HEK293T (cell line): ENCODE data around the gene MAK.

Experiments
- ARNT ChIP-seq: fragments of 450-650 bp; IDR thresholded peaks from 2 replicates; pipeline ENCODE4 v1.6.1; 2017; ENCODE audit warnings: mild to moderate bottlenecking
- BHLHE40 ChIP-seq: fragments of 450-650 bp; IDR thresholded peaks from 2 replicates; pipeline ENCODE4 v1.6.1; 2016; ENCODE audit warnings: mild to moderate bottlenecking, moderate library complexity, borderline replicate concordance
- FOXA1 ChIP-seq: fragments of 450-650 bp; IDR thresholded peaks from 2 replicates; pipeline ENCODE4 v1.6.1; 2016; ENCODE audit warnings: mild to moderate bottlenecking
- FOXK2 ChIP-seq: fragments of 450-650 bp; IDR thresholded peaks from 2 replicates; pipeline ENCODE4 v1.6.1; 2016; ENCODE audit warnings: mild to moderate bottlenecking
- FOXM1 ChIP-seq: fragments of 450-650 bp; IDR thresholded peaks from 2 replicates; pipeline ENCODE4 v1.6.1; 2017; ENCODE audit warnings: mild to moderate bottlenecking, borderline replicate concordance
- LEF1 ChIP-seq: fragments of 450-650 bp; IDR thresholded peaks from 2 replicates; pipeline ENCODE4 v1.6.1; 2017; ENCODE audit warnings: mild to moderate bottlenecking, borderline replicate concordance
- SP1 ChIP-seq: fragments of 450-650 bp; IDR thresholded peaks from 2 replicates; pipeline ENCODE4 v1.6.1; 2017
- SUZ12 ChIP-seq: fragments of 450-650 bp; IDR thresholded peaks from 2 replicates; pipeline ENCODE4 v1.6.1; 2016; ENCODE audit warnings: mild to moderate bottlenecking
- ZNF384 ChIP-seq: fragments of 450-650 bp; IDR thresholded peaks from 2 replicates; pipeline ENCODE4 v1.6.1; 2016
- TF ChIP-seq, protein P1 (sequence below): fragments of 450-650 bp; IDR thresholded peaks from 2 replicates; pipeline ENCODE4 v1.6.1; 2016

- TF ChIP-seq ARNT (no peak), SP1 (no peak), FOXA1 (no peak), FOXM1 (no peak), SUZ12 (no peak), ZNF384 (no peak), FOXK2 (no peak), LEF1 (no peak), BHLHE40 (no peak)
- TF ChIP-seq, protein P1, sequence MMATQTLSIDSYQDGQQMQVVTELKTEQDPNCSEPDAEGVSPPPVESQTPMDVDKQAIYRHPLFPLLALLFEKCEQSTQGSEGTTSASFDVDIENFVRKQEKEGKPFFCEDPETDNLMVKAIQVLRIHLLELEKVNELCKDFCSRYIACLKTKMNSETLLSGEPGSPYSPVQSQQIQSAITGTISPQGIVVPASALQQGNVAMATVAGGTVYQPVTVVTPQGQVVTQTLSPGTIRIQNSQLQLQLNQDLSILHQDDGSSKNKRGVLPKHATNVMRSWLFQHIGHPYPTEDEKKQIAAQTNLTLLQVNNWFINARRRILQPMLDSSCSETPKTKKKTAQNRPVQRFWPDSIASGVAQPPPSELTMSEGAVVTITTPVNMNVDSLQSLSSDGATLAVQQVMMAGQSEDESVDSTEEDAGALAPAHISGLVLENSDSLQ, result no peak
These were observed 36.7 kb upstream of the MAK start for GRCh38 chr6:10875026-10875425.
